A673 (cell line): ENCODE results near the gene MIS18BP1. TPM values are rescaled to one million over a fixed set of nuclear protein-coding genes. Genes with fewer than 3 reads are reported as not detected.

Source experiments
- BruUV-seq: library from RNA; stranded (reverse); fragments of 400-500 nt; replicated peaks from 2 replicates; lab custom pipeline; 2021; lab: Mats Ljungman, UMichigan
- CTCF ChIA-PET: fragments of 300-600 bp; sonication (Branson Sonifier 250); formaldehyde crosslinking; loops from one replicate; lab custom pipeline; 2022; ENCODE audit warnings: antibody characterized with exemption; lab: Charles Lee
- POLR2A ChIA-PET: fragments of 300-600 bp; sonication (Branson Sonifier 250); formaldehyde crosslinking; loops from one replicate; lab custom pipeline; 2022; ENCODE audit warnings: antibody characterized with exemption; ENCODE audit not compliant: low non-redundant PET; lab: Charles Lee
- DNase-seq: peaks from one replicate; pipeline ENCODE4 v3.0.0-alpha.2; 2015; ENCODE audit warnings: low spot score
- H3K27ac ChIP-seq: fragments of 200-600 bp; sonication (generic); 2 replicates; pipeline ENCODE4 v1.5.1; 2016; ENCODE audit warnings: mixed run types, low read depth, mild to moderate bottlenecking, mixed read lengths, antibody characterized with exemption, low read length; ENCODE audit not compliant: poor library complexity, severe bottlenecking
- H3K27me3 ChIP-seq: fragments of 200-600 bp; sonication (generic); replicated peaks from 2 replicates; pipeline ENCODE4 v1.6.1; 2017; ENCODE audit warnings: mixed run types, low read depth, mild to moderate bottlenecking, mixed read lengths, antibody characterized with exemption, low read length; ENCODE audit not compliant: insufficient read depth, poor library complexity
- H3K36me3 ChIP-seq: fragments of 200-600 bp; sonication (generic); 2 replicates; pipeline ENCODE4 v1.6.1; 2016; ENCODE audit warnings: mixed run types, mild to moderate bottlenecking, mixed read lengths, antibody characterized with exemption, low read length; ENCODE audit not compliant: insufficient read depth, poor library complexity, severe bottlenecking
- H3K4me1 ChIP-seq: fragments of 200-600 bp; sonication (generic); 2 replicates; pipeline ENCODE4 v1.6.1; 2017; ENCODE audit warnings: mixed run types, mild to moderate bottlenecking, mixed read lengths, antibody characterized with exemption, low read length; ENCODE audit not compliant: insufficient read depth, poor library complexity, severe bottlenecking
- H3K4me3 ChIP-seq: fragments of 200-600 bp; sonication (generic); 2 replicates; pipeline ENCODE4 v1.5.1; 2016; ENCODE audit warnings: low read depth, mixed run types, mild to moderate bottlenecking, mixed read lengths, low read length; ENCODE audit not compliant: poor library complexity, severe bottlenecking
- H3K9me3 ChIP-seq: fragments of 200-600 bp; sonication (generic); 2 replicates; pipeline ENCODE4 v1.6.1; 2016; ENCODE audit warnings: mixed run types, low read depth, mild to moderate bottlenecking, mixed read lengths, antibody characterized with exemption, low read length; ENCODE audit not compliant: poor library complexity, severe bottlenecking
- EZH2 ChIP-seq: fragments of 200-600 bp; sonication (generic); IDR thresholded peaks from 2 replicates; pipeline ENCODE4 v1.6.1; 2017; ENCODE audit warnings: borderline replicate concordance, low read depth, mild to moderate bottlenecking, mixed read lengths, antibody characterized with exemption, low read length; ENCODE audit not compliant: poor library complexity, severe bottlenecking
- intact Hi-C: fragments of 100-400 bp; cut with micrococcal nuclease; formaldehyde crosslinking; loops from one replicate; pipeline ENCODE4 v1.10.0; 2022; ENCODE audit not compliant: unreplicated experiment
- total RNA-seq: library from RNA; stranded (reverse); gene quantifications from 2 replicates; pipeline ENCODE4 v1.2.3, GENCODE V29; 2021
- TF ChIP-seq, protein P1 (sequence below): fragments of 300-800, 200-600 bp; sonication (generic); conservative IDR thresholded peaks from 2 replicates; pipeline ENCODE4 v1.5.1; 2017; ENCODE audit warnings: low read depth, mild to moderate bottlenecking, antibody characterized with exemption, low read length, moderate library complexity, mixed read lengths

Gene MIS18BP1
- total RNA-seq, 1 experiment from 2014 or later: 63.0 TPM

DNA sequence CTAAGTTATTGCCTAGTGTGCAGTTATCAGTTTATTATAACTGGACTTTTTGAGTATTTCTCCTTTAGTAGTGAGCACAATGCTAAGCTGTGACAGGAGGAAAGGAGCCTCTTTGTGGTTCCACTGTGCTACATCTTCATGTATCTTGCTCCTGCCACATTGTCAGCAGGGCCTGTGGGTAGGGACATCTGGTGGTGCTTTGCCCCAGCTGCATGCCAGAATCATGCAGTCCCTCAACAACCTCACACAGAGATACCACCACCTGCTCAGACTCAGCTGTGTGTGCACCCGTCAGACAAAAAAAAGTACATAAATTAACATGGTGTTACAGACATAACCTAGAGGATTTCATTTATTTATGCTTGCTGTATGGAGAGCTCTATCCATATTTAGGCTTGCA lies 51.1 kb downstream of the MIS18BP1 start:
- POLR2A ChIA-PET: interaction anchor here (0.6 kb wide), 1 partner anchor 11 kb away, joined by 3 read pairs; no protein-coding TSS in a partner anchor
- H3K27ac ChIP-seq: no peak overlapping the region
- H3K27me3 ChIP-seq: no peaks in the 10 kb centered on the region
- H3K9me3 ChIP-seq: no peaks in the 10 kb centered on the region
- CTCF ChIA-PET: no interaction called here
- H3K36me3 ChIP-seq: peaks cover 31% of the 10 kb centered on the region
- H3K4me3 ChIP-seq: no peak overlapping the region
- TF ChIP-seq, protein P1, sequence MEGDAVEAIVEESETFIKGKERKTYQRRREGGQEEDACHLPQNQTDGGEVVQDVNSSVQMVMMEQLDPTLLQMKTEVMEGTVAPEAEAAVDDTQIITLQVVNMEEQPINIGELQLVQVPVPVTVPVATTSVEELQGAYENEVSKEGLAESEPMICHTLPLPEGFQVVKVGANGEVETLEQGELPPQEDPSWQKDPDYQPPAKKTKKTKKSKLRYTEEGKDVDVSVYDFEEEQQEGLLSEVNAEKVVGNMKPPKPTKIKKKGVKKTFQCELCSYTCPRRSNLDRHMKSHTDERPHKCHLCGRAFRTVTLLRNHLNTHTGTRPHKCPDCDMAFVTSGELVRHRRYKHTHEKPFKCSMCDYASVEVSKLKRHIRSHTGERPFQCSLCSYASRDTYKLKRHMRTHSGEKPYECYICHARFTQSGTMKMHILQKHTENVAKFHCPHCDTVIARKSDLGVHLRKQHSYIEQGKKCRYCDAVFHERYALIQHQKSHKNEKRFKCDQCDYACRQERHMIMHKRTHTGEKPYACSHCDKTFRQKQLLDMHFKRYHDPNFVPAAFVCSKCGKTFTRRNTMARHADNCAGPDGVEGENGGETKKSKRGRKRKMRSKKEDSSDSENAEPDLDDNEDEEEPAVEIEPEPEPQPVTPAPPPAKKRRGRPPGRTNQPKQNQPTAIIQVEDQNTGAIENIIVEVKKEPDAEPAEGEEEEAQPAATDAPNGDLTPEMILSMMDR: peak; percentile 47
- no peak for TF ChIP-seq EZH2
- H3K4me1 ChIP-seq: peaks cover 8% of the 10 kb centered on the region
- intact Hi-C loops: no loop called here
- no TSS peak for BruUV-seq
- DNase-seq: peak; percentile 32

DNA sequence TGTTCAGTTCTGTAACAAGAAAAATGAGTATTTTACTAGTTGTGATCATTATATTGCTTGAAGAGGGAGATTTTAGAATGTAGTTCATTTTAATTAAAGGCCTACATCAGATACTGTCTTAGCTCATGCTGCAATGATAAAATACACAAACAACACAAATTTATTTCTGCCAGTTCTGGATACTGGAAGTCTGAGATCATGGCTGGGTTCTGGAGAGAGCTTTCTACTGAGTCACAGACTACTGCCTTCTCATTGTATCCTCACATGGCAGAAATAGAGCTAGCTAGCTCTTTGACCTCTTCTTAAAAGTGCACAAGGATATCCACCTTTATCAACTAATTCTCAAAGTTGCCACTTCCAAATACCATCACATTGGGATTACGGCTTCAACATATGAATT lies 53.8 kb downstream of the MIS18BP1 start:
- H3K4me3 ChIP-seq: no peak overlapping the region
- BruUV-seq: no TSS peak
- H3K36me3 ChIP-seq: peaks cover 10% of the 10 kb centered on the region
- ChIA-PET POLR2A (no interaction called here), CTCF (no interaction called here)
- TF ChIP-seq, protein P1: no peak
- no peak for TF ChIP-seq EZH2
- H3K4me1 ChIP-seq: peaks cover 8% of the 10 kb centered on the region
- peak overlapping the region; percentile 16 for H3K27ac ChIP-seq
- no peak for DNase-seq
- no peaks in the 10 kb centered on the region for H3K9me3 ChIP-seq
- no peaks in the 10 kb centered on the region for H3K27me3 ChIP-seq
- intact Hi-C loops: no loop called here

- peak; percentile 64 for DNase-seq
- POLR2A ChIA-PET: no interaction called here
- Histone ChIP-seq H3K4me1 (peaks cover 8% of the 10 kb centered on the region), H3K27ac (no peak overlapping the region), H3K9me3 (no peaks in the 10 kb centered on the region), H3K36me3 (peaks cover 10% of the 10 kb centered on the region), H3K27me3 (no peaks in the 10 kb centered on the region), H3K4me3 (no peak overlapping the region)
- TF ChIP-seq, protein P1: no peak
- no peak for TF ChIP-seq EZH2
- intact Hi-C loops: no loop called here
- CTCF ChIA-PET: no interaction called here
- BruUV-seq: no TSS peak
Measured at GRCh38 chr14:45198551-45198950, 54.5 kb downstream of the MIS18BP1 start.
